Measurements from ENCODE around the gene STK31. TPM values are rescaled to one million over a fixed set of nuclear protein-coding genes. Genes with fewer than 3 reads are reported as not detected.

The STK31 gene
- total RNA-seq, 4 donors from 2014 or later = under 0.01 to 1.1 (median 0.43) TPM

GRCh38 chr7:23713285-23714149, 3.5 kb downstream of the STK31 start:
- 51% methylated on average over 6 of the region's 6 CpGs for WGBS
- intact Hi-C loops (cut with DNase I) = no loop called here
- TF ChIP-seq CTCF (IDR thresholded peaks at IDR 0.05) = no peak
- no peak for TF ChIP-seq EP300 (IDR thresholded peaks at IDR 0.05)
- no peak for TF ChIP-seq POLR2AphosphoS5 (IDR thresholded peaks at IDR 0.05)
- TF ChIP-seq POLR2A (IDR thresholded peaks at IDR 0.05; ENCODE audit: low read depth) = no peak

GRCh38 chr7:23714150-23714464, 4.1 kb downstream of the STK31 start:
- no peak for DNase-seq (ENCODE audit: extremely low spot score)
- Histone ChIP-seq H3K4me3 (no peak overlapping the region), H3K4me1 (no peaks in the 10 kb centered on the region), H3K27me3 (no peaks in the 10 kb centered on the region), H3K9me3 (no peaks in the 10 kb centered on the region), H3K27ac (replicated peaks in 1 of 4) (no peak overlapping the region), H3K36me3 (no peaks in the 10 kb centered on the region)
- intact Hi-C loops (cut with DNase I) = no loop called here
- TF ChIP-seq EP300 (IDR thresholded peaks at IDR 0.05) (no peak), POLR2AphosphoS5 (IDR thresholded peaks at IDR 0.05) (no peak)
- 43% methylated on average over 2 of the region's 2 CpGs for WGBS

More at GRCh38 chr7:23713285-23714149, 3.5 kb downstream of the STK31 start:
- Histone ChIP-seq H3K4me3 (no peak overlapping the region), H3K4me1 (no peaks in the 10 kb centered on the region), H3K27me3 (no peaks in the 10 kb centered on the region), H3K36me3 (no peaks in the 10 kb centered on the region), H3K9me3 (no peaks in the 10 kb centered on the region), H3K27ac (replicated peaks in 1 of 4) (no peak overlapping the region)
- DNase-seq (ENCODE audit: extremely low spot score) = no peak

GRCh38 chr7:23714579-23714978, 4.6 kb downstream of the STK31 start:
- 95% methylated on average over 1 of the region's 1 CpG for WGBS
- Histone ChIP-seq H3K27me3 (no peaks in the 10 kb centered on the region), H3K9me3 (no peaks in the 10 kb centered on the region), H3K27ac (replicated peaks in 1 of 4) (no peak overlapping the region), H3K4me3 (no peak overlapping the region), H3K36me3 (no peaks in the 10 kb centered on the region), H3K4me1 (no peaks in the 10 kb centered on the region)
- intact Hi-C loops (cut with DNase I) = no loop called here
- no peak for DNase-seq (ENCODE audit: extremely low spot score)
- no peak for TF ChIP-seq POLR2AphosphoS5 (IDR thresholded peaks at IDR 0.05)
- TF ChIP-seq EP300 (IDR thresholded peaks at IDR 0.05) = no peak
- TF ChIP-seq CTCF (IDR thresholded peaks at IDR 0.05) = no peak
- no peak for TF ChIP-seq POLR2A (IDR thresholded peaks at IDR 0.05; ENCODE audit: low read depth)

- 93% methylated on average over 6 of the region's 6 CpGs for WGBS
- TF ChIP-seq EP300 (IDR thresholded peaks at IDR 0.05) (no peak), POLR2AphosphoS5 (IDR thresholded peaks at IDR 0.05) (no peak), CTCF (IDR thresholded peaks at IDR 0.05) (no peak), POLR2A (IDR thresholded peaks at IDR 0.05; ENCODE audit: low read depth) (no peak)
- intact Hi-C loops (cut with DNase I) = no loop called here
These were observed 5.1 kb downstream of the STK31 start for GRCh38 chr7:23715099-23715498.

GRCh38 chr7:23717788-23718187, 7.8 kb downstream of the STK31 start:
- Histone ChIP-seq H3K4me1 (no peaks in the 10 kb centered on the region), H3K27ac (replicated peaks in 1 of 4) (no peak overlapping the region), H3K4me3 (no peak overlapping the region), H3K36me3 (no peaks in the 10 kb centered on the region), H3K9me3 (no peaks in the 10 kb centered on the region), H3K27me3 (no peaks in the 10 kb centered on the region)
- intact Hi-C loops (cut with DNase I) = no loop called here
- no peak for TF ChIP-seq EP300 (IDR thresholded peaks at IDR 0.05)
- TF ChIP-seq POLR2A (IDR thresholded peaks at IDR 0.05; ENCODE audit: low read depth) = no peak
- DNase-seq (ENCODE audit: extremely low spot score) = no peak
- 100% methylated on average over 1 of the region's 1 CpG for WGBS

More at GRCh38 chr7:23715099-23715498, 5.1 kb downstream of the STK31 start:
- Histone ChIP-seq H3K4me1 (no peaks in the 10 kb centered on the region), H3K27me3 (no peaks in the 10 kb centered on the region), H3K36me3 (no peaks in the 10 kb centered on the region), H3K27ac (replicated peaks in 1 of 4) (no peak overlapping the region), H3K4me3 (no peak overlapping the region), H3K9me3 (no peaks in the 10 kb centered on the region)
- no peak for DNase-seq (ENCODE audit: extremely low spot score)

Data from esophagus muscularis mucosa (tissue), 4 donors.